COLO668 (cell line): Measurements from ENCODE around the gene ARMH3.
A peak's percentile ranks its signal among the peaks of the same experiment; 100 is the strongest.

ENCODE experiments used
- DNase-seq: peaks from one replicate; lab custom pipeline; 2025; ENCODE audit not compliant: unreplicated experiment; lab: John Stamatoyannopoulos, UW

Gene ARMH3

GRCh38 chr10:101859530-101859929 is 196.4 kb downstream of the ARMH3 start:
- DNase-seq, result no peak

GRCh38 chr10:101858723-101859500 is 197.1 kb downstream of the ARMH3 start:
- no peak for DNase-seq

GRCh38 chr10:101857802-101858476 is 198.0 kb downstream of the ARMH3 start:
- no peak for DNase-seq

- DNase-seq, result no peak
Measured at GRCh38 chr10:101856626-101857025, 199.3 kb downstream of the ARMH3 start.

GRCh38 chr10:101851411-101852116 is 204.4 kb downstream of the ARMH3 start:
- DNase-seq, result no peak

GRCh38 chr10:101850749-101851148 is 205.2 kb downstream of the ARMH3 start:
- no peak for DNase-seq

- DNase-seq, result no peak
Measured at GRCh38 chr10:101848894-101849351, 207.1 kb downstream of the ARMH3 start.

GRCh38 chr10:101848408-101848807 is 207.6 kb downstream of the ARMH3 start:
- DNase-seq, result no peak

GRCh38 chr10:101845893-101846292 is 210.1 kb downstream of the ARMH3 start:
- no peak for DNase-seq

GRCh38 chr10:101843032-101844021 is 212.6 kb downstream of the ARMH3 start, which contains the start of gene KCNIP2:
KCNIP2 (minus strand) TSS chr10:101843800; CDS start chr10:101843568, 232 bp downstream.
- DNase-seq, result peak; percentile 67

GRCh38 chr10:101841826-101842225 is 214.1 kb downstream of the ARMH3 start:
- no peak for DNase-seq

- peak; percentile 56 for DNase-seq
Measured at GRCh38 chr10:101840741-101841453, 215.1 kb downstream of the ARMH3 start.

- DNase-seq, result no peak
Measured at GRCh38 chr10:101840102-101840684, 215.8 kb downstream of the ARMH3 start.

- no peak for DNase-seq
Measured at GRCh38 chr10:101839416-101840063, 216.4 kb downstream of the ARMH3 start.

- DNase-seq, result no peak
Measured at GRCh38 chr10:101839002-101839401, 217.0 kb downstream of the ARMH3 start.

GRCh38 chr10:101838416-101838970 is 217.5 kb downstream of the ARMH3 start:
- DNase-seq, result no peak

- no peak for DNase-seq
Measured at GRCh38 chr10:101837748-101838147, 218.2 kb downstream of the ARMH3 start.

- DNase-seq, result no peak
Measured at GRCh38 chr10:101835362-101835761, 220.6 kb downstream of the ARMH3 start.

GRCh38 chr10:101834341-101834740 is 221.6 kb downstream of the ARMH3 start:
- DNase-seq, result no peak
